IMR-90 (cell line): ENCODE measurements around the gene OR2C3. TPM values are rescaled to one million over a fixed set of nuclear protein-coding genes. Genes with fewer than 3 reads are reported as not detected.

Experiments used
- ATAC-seq: fragments of 200-7000 bp; cut with Tn5 transposase; 2 replicates; pipeline ENCODE4 v1.9.1; 2020; ENCODE audit warnings: low read depth, mild to moderate bottlenecking, moderate library complexity
- BruUV-seq: library from RNA; stranded (reverse); fragments of 400-500 nt; replicated peaks from 2 replicates; lab custom pipeline; 2021; lab: Mats Ljungman, UMichigan
- CTCF ChIA-PET: fragments of 300-600 bp; formaldehyde crosslinking; extraction: SDS; loops from one replicate; lab custom pipeline; 2021; ENCODE audit warnings: antibody characterized with exemption; lab: Yijun Ruan, JAX
- POLR2A ChIA-PET: fragments of 300-600 bp; sonication (Branson Sonifier 250); formaldehyde crosslinking; loops from one replicate; lab custom pipeline; 2022; ENCODE audit warnings: antibody characterized with exemption; ENCODE audit not compliant: unreplicated experiment; lab: Charles Lee
- DNase-seq: peaks from one replicate; pipeline ENCODE4 v3.0.0; 2013
- H2AFZ ChIP-seq: replicated peaks from 2 replicates; pipeline ENCODE3; 2013; ENCODE audit warnings: low read length, mild to moderate bottlenecking; ENCODE audit not compliant: poor library complexity
- H2AK5ac ChIP-seq: 2 replicates; pipeline ENCODE4 v1.6.1; 2013; ENCODE audit warnings: low read depth, low read length, inconsistent platforms
- H2AK9ac ChIP-seq: replicated peaks from 2 replicates; pipeline ENCODE3; 2013; ENCODE audit warnings: mild to moderate bottlenecking, low read depth, low read length, moderate library complexity; ENCODE audit not compliant: poor library complexity
- H2BK120ac ChIP-seq: 2 replicates; pipeline ENCODE4 v1.6.1; 2013; ENCODE audit warnings: low read depth, low read length, inconsistent platforms
- H2BK15ac ChIP-seq: 3 replicates; pipeline ENCODE4 v1.6.1; 2013; ENCODE audit warnings: low read depth, low read length, inconsistent platforms
- H2BK20ac ChIP-seq: 2 replicates; pipeline ENCODE4 v1.6.1; 2013; ENCODE audit warnings: low read depth, mild to moderate bottlenecking, inconsistent platforms, low read length, moderate library complexity
- H2BK5ac ChIP-seq: 2 replicates; pipeline ENCODE4 v1.6.1; 2013; ENCODE audit warnings: mild to moderate bottlenecking, low read depth, low read length, inconsistent platforms; ENCODE audit not compliant: poor library complexity, severe bottlenecking
- H3K14ac ChIP-seq: replicated peaks from 2 replicates; pipeline ENCODE4 v1.6.1; 2013; ENCODE audit warnings: low read depth, low read length, inconsistent platforms
- H3K18ac ChIP-seq: 2 replicates; pipeline ENCODE4 v1.6.1; 2013; ENCODE audit warnings: low read depth, low read length, control low read depth
- H3K23ac ChIP-seq: 2 replicates; pipeline ENCODE4 v1.6.1; 2013; ENCODE audit warnings: low read depth, low read length, inconsistent platforms
- H3K27ac ChIP-seq: 2 replicates; pipeline ENCODE4 v1.5.1; 2013; ENCODE audit warnings: mild to moderate bottlenecking, control low read depth, low read length; ENCODE audit not compliant: insufficient read depth
- H3K27me3 ChIP-seq: 2 replicates; pipeline ENCODE4 v1.6.1; 2013; ENCODE audit warnings: low read length; ENCODE audit not compliant: control insufficient read depth, insufficient read depth
- H3K36me3 ChIP-seq: 2 replicates; pipeline ENCODE4 v1.6.1; 2013; ENCODE audit warnings: low read length, mixed read lengths; ENCODE audit not compliant: control insufficient read depth, insufficient read depth
- H3K4ac ChIP-seq: 2 replicates; pipeline ENCODE4 v1.6.1; 2013; ENCODE audit warnings: low read depth, low read length, inconsistent platforms
- H3K4me1 ChIP-seq: 2 replicates; pipeline ENCODE4 v1.6.1; 2013; ENCODE audit warnings: low read length, mixed read lengths; ENCODE audit not compliant: control insufficient read depth, insufficient read depth
- H3K4me2 ChIP-seq: 2 replicates; pipeline ENCODE4 v1.6.1; 2013; ENCODE audit warnings: low read depth, mild to moderate bottlenecking, control low read depth, low read length, moderate library complexity
- H3K4me3 ChIP-seq: 2 replicates; pipeline ENCODE4 v1.5.1; 2013; ENCODE audit warnings: low read depth, mild to moderate bottlenecking, control low read depth, low read length, moderate library complexity; ENCODE audit not compliant: insufficient read depth
- H3K56ac ChIP-seq: 2 replicates; pipeline ENCODE4 v1.6.1; 2013; ENCODE audit warnings: low read length, inconsistent platforms; ENCODE audit not compliant: insufficient read depth; ENCODE audit errors: extremely low read depth
- H3K79me1 ChIP-seq, 2 experiments: 2 replicates each; pipeline ENCODE4 v1.6.1; 2013; ENCODE audit warnings: low read length in 2 of 2, inconsistent platforms in 1 of 2, low read depth in 1 of 2
- H3K9ac ChIP-seq: 2 replicates; pipeline ENCODE4 v1.6.1; 2013; ENCODE audit warnings: low read depth, low read length, control low read depth
- H3K9me1 ChIP-seq: 2 replicates; pipeline ENCODE4 v1.6.1; 2013; ENCODE audit warnings: low read length, inconsistent platforms; ENCODE audit not compliant: insufficient read depth
- H3K9me3 ChIP-seq: 2 replicates; pipeline ENCODE4 v1.6.1; 2013; ENCODE audit warnings: low read length; ENCODE audit not compliant: control insufficient read depth, insufficient read depth
- H4K20me1 ChIP-seq: 2 replicates; pipeline ENCODE4 v1.6.1; 2013; ENCODE audit warnings: low read length, inconsistent platforms; ENCODE audit not compliant: insufficient read depth
- H4K5ac ChIP-seq: 2 replicates; pipeline ENCODE4 v1.6.1; 2013; ENCODE audit warnings: mild to moderate bottlenecking, low read depth, low read length, control low read depth
- H4K8ac ChIP-seq, 2 experiments: 2 replicates each; pipeline ENCODE4 v1.6.1; 2013; ENCODE audit warnings: low read depth in 2 of 2, low read length in 2 of 2, control low read depth in 1 of 2, inconsistent platforms in 1 of 2
- H4K91ac ChIP-seq: 2 replicates; pipeline ENCODE4 v1.6.1; 2013; ENCODE audit warnings: low read depth, low read length, inconsistent platforms; ENCODE audit not compliant: insufficient read depth
- CHD1 ChIP-seq: IDR thresholded peaks from 2 replicates; pipeline ENCODE4 v1.6.1; 2012; ENCODE audit warnings: low read depth, low read length, improper control_type of control experiment
- MAZ ChIP-seq: IDR thresholded peaks from 2 replicates; pipeline ENCODE4 v1.6.1; 2012; ENCODE audit warnings: low read depth, mild to moderate bottlenecking, low read length, improper control_type of control experiment, moderate library complexity, borderline replicate concordance
- MXI1 ChIP-seq: IDR thresholded peaks from 2 replicates; pipeline ENCODE4 v1.6.1; 2012; ENCODE audit warnings: low read depth, mild to moderate bottlenecking, low read length, moderate library complexity, borderline replicate concordance
- RAD21 ChIP-seq: IDR thresholded peaks from 2 replicates; pipeline ENCODE4 v1.6.1; 2012; ENCODE audit warnings: low read length, improper control_type of control experiment
- RCOR1 ChIP-seq: IDR thresholded peaks from 2 replicates; pipeline ENCODE4 v1.6.1; 2012; ENCODE audit warnings: mild to moderate bottlenecking, low read length, improper control_type of control experiment; ENCODE audit not compliant: insufficient replicate concordance
- WGBS, 2 experiments: methylation state at CpG; one replicate each; pipeline versions ENCODE4 v1.1.5 to v1.1.7; 2013; ENCODE audit warnings: missing lambda C conversion rate in 2 of 2; ENCODE audit not compliant: insufficient read length in 1 of 2; ENCODE audit errors: extremely low coverage in 2 of 2; 5-methylcytosine and 5-hydroxymethylcytosine counted together
- dilution Hi-C: fragments of 300-500 bp; cut with HindIII; formaldehyde crosslinking; loops from one replicate; pipeline ENCODE4 v1.14.3; 2018; ENCODE audit warnings: low sequenced_read_pairs; ENCODE audit not compliant: unreplicated experiment
- in situ Hi-C: fragments of 300-500 bp; cut with MboI; formaldehyde crosslinking; loops from 3 replicates; pipeline ENCODE4 v1.14.3; 2019; ENCODE audit warnings: low sequenced_read_pairs, inconsistent platforms, mixed read lengths
- intact Hi-C: fragments of 100-400 bp; cut with micrococcal nuclease; formaldehyde crosslinking; loops from 2 replicates; pipeline ENCODE4 v1.10.0; 2022
- polyA plus RNA-seq, 3 experiments: library from polyadenylated mRNA; depleted of rRNA; stranded (reverse); fragments of >200 nt; gene quantifications; 2 replicates each; pipeline ENCODE4 v1.2.3, GENCODE V29; 2012; ENCODE audit warnings: low replicate concordance in 1 of 3
- total RNA-seq: library from RNA; depleted of rRNA; stranded (reverse); fragments of >200 nt; gene quantifications from 2 replicates; pipeline ENCODE4 v1.2.3, GENCODE V29; 2012

OR2C3 gene
- total and polyA plus RNA-seq, 2 of the 4 experiments (the other 2 are of a cell fraction): not detected

DNA sequence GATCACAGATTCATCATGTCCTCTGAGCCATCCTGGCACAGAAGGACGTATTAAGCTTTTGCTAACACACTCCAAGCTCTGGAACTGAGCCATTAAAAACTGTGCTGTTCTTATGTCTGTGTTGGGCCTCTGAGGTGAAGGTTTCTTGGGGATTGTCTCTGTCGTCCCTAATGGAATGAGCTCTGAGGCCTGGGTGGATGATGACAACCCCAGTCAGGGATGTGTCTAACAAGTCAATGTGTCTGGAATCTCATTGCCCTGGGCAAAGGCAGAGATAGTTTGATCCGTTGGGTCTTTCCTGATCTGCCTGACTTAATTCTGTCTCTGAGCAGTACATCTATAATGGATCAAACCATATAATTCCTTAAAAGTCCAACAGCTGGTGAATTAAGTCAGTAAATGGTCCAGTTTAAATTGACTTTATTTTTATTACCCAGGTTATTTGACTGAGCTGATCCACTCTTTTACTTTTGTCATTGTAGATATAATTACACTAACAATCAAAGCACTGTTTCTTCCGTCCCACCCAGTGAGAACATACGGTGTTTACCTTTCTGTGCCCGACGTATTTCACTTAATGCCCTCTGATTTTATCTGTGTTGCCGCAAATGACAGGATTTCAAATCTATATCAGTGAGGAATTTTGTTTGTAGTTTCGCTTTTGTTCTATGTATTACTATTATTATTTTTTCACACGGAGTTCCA, 39.5 kb downstream of the OR2C3 start:
- Histone ChIP-seq H2BK20ac (no peak overlapping the region), H3K56ac (no peak overlapping the region), H4K91ac (no peak overlapping the region), H3K4me3 (no peak overlapping the region), H3K36me3 (no peaks in the 10 kb centered on the region), H3K9me3 (peaks cover 9% of the 10 kb centered on the region), H3K79me1 (no peaks in the 10 kb centered on the region), H3K4ac (no peak overlapping the region), H3K9ac (no peak overlapping the region), H2BK120ac (no peak overlapping the region), H2AK5ac (no peak overlapping the region), H4K20me1 (no peaks in the 10 kb centered on the region), H3K18ac (no peak overlapping the region), H3K9me1 (no peaks in the 10 kb centered on the region), H3K4me2 (no peak overlapping the region), H2AK9ac (no peak overlapping the region), H2AFZ (no peak overlapping the region), H3K27ac (no peak overlapping the region), H4K5ac (no peak overlapping the region), H3K27me3 (no peaks in the 10 kb centered on the region), H4K8ac (no peak overlapping the region), H2BK5ac (no peak overlapping the region), H3K4me1 (no peaks in the 10 kb centered on the region), H3K23ac (no peak overlapping the region), H3K14ac (no peak overlapping the region), H2BK15ac (no peak overlapping the region)
- dilution Hi-C loops (no loop called here), intact Hi-C loops (no loop called here), in situ Hi-C loops (no loop called here)
- WGBS, 2 experiments: no CpG with 5 or more reads among the region's 10 CpGs
- no TSS peak for BruUV-seq
- CTCF ChIA-PET: no interaction called here
- no peak for DNase-seq
- TF ChIP-seq CHD1 (no peak), MAZ (no peak), RCOR1 (no peak), RAD21 (no peak), MXI1 (no peak)
- no peak for ATAC-seq
- POLR2A ChIA-PET: no interaction called here
